Fibroblast of lung (primary cell): ENCODE results near the gene NTN1. TPM values are rescaled to one million over a fixed set of nuclear protein-coding genes. Genes with fewer than 3 reads are reported as not detected.
"Not testable (repeated sequence)": the region's sequence is repeated elsewhere in the genome, so short reads cannot be mapped to it uniquely, and the experiment has no call there.

ENCODE experiments used
- DNase-seq, 2 donors: peaks; one replicate each; pipeline versions ENCODE4 v3.0.0 to v3.0.0-alpha.2; 2010; ENCODE audit warnings: low read depth in 2 of 2
- H2AFZ ChIP-seq: 2 replicates; pipeline ENCODE4 v1.5.1; 2012; ENCODE audit warnings: low read length, control low read depth, inconsistent platforms
- H3K27ac ChIP-seq: 2 replicates; pipeline ENCODE4 v1.5.1; 2011; ENCODE audit warnings: low read length, control low read depth; ENCODE audit not compliant: insufficient read depth
- H3K27me3 ChIP-seq: 2 replicates; pipeline ENCODE4 v1.5.1; 2011; ENCODE audit warnings: mild to moderate bottlenecking, low read length; ENCODE audit not compliant: control insufficient read depth, insufficient read depth
- H3K36me3 ChIP-seq: 2 replicates; pipeline ENCODE4 v1.5.1; 2011; ENCODE audit warnings: low read length; ENCODE audit not compliant: control insufficient read depth, insufficient read depth
- H3K4me1 ChIP-seq: 2 replicates; pipeline ENCODE4 v1.5.1; 2011; ENCODE audit warnings: low read length; ENCODE audit not compliant: control insufficient read depth, insufficient read depth; ENCODE audit errors: extremely low read depth
- H3K4me2 ChIP-seq: 2 replicates; pipeline ENCODE4 v1.5.1; 2011; ENCODE audit warnings: low read length, control low read depth; ENCODE audit not compliant: insufficient read depth; ENCODE audit errors: extremely low read depth
- H3K4me3 ChIP-seq, 4 experiments: fragments of 200-600 bp in 1 of 4; sonication (generic) in 1 of 4; replicated peaks in 1 of 4; 2 replicates each; pipeline ENCODE4 v1.5.1; 2011 to 2016; ENCODE audit warnings: low read length in 4 of 4, low read depth in 3 of 4, mild to moderate bottlenecking in 3 of 4, control low read depth in 2 of 4, inconsistent platforms in 1 of 4, mixed read lengths in 1 of 4; ENCODE audit not compliant: insufficient read depth in 1 of 4; ENCODE audit errors: control extremely low read depth in 1 of 4
- H3K79me2 ChIP-seq: 2 replicates; pipeline ENCODE4 v1.5.1; 2012; ENCODE audit warnings: mild to moderate bottlenecking, low read length, inconsistent platforms; ENCODE audit not compliant: control insufficient read depth, insufficient read depth
- H3K9ac ChIP-seq: 2 replicates; pipeline ENCODE4 v1.5.1; 2011; ENCODE audit warnings: mild to moderate bottlenecking, low read length, control low read depth; ENCODE audit not compliant: insufficient read depth
- H3K9me3 ChIP-seq: 2 replicates; pipeline ENCODE4 v1.5.1; 2012; ENCODE audit warnings: low read depth, low read length; ENCODE audit not compliant: control insufficient read depth, insufficient read depth
- H4K20me1 ChIP-seq: 2 replicates; pipeline ENCODE4 v1.5.1; 2011; ENCODE audit warnings: low read length; ENCODE audit not compliant: control insufficient read depth, insufficient read depth; ENCODE audit errors: extremely low read depth
- CTCF ChIP-seq, 2 donors: IDR thresholded peaks in 1 of 2; conservative IDR thresholded peaks in 1 of 2; 1 replicate in 1 of 2; 2 replicates in 1 of 2; pipeline ENCODE4 v1.5.1; 2011 to 2012; ENCODE audit warnings: low read length in 2 of 2, control low read depth in 1 of 2, inconsistent platforms in 1 of 2, low read depth in 1 of 2, mild to moderate bottlenecking in 1 of 2
- EZH2 ChIP-seq: IDR thresholded peaks from 2 replicates; pipeline ENCODE4 v1.5.1; 2012; ENCODE audit warnings: low read length, control low read depth, mild to moderate bottlenecking; ENCODE audit errors: missing control alignments
- polyA plus RNA-seq, 2 donors: library from polyadenylated mRNA; depleted of rRNA in 1 of 2; stranded (reverse) in 1 of 2; unstranded in 1 of 2; fragments of >200 nt; gene quantifications; 2 replicates each; pipeline ENCODE4 v1.2.1, GENCODE V29; 2011 to 2012; ENCODE audit warnings: missing spikeins in 1 of 2
- total RNA-seq: library from RNA; depleted of rRNA; stranded (reverse); fragments of >200 nt; gene quantifications from 2 replicates; pipeline ENCODE4 v1.2.1, GENCODE V29; 2014

Gene NTN1
- total and polyA plus RNA-seq, 2 donors (not counting 1 experiment from before 2014, with no cell fraction given), result 0.17 to 3.1 TPM

DNA sequence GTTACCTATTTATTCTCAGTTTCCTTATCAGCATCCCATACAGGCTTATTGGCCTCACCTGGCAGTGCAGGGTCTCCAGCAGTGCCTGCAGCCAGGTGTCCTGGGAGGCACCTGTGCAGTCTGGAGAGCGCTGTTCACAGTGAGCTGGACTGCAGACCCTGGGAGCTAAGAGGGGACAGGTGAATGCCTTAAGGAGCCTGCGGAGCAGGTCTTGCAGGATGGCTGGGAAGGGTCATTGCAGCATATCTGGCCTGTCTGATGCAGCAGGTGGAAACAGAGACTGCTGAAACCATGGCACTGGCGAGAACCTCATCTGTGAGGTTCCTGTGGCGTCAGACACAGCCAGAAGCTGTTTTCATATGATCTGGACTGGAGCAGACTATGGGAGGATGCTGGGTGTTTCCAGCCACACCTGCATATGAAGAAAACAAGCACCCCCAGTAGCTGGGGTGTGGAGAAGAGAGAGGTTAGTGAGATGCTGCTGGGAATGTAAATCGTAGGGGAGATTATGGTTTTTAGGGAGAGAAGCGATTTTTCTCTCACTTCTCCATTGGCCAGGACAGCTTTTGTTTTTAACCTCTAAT lies 77.0 kb downstream of the NTN1 start:
- no peak overlapping the region for H3K4me3 ChIP-seq
- DNase-seq, result no peak
- H3K79me2 ChIP-seq, result no peaks in the 10 kb centered on the region
- no peaks in the 10 kb centered on the region for H4K20me1 ChIP-seq
- no peaks in the 10 kb centered on the region for H3K36me3 ChIP-seq
- no peak overlapping the region for H2AFZ ChIP-seq
- no peaks in the 10 kb centered on the region for H3K4me1 ChIP-seq
- H3K9ac ChIP-seq, result no peak overlapping the region
- no peak for TF ChIP-seq EZH2
- no peak for TF ChIP-seq CTCF (conservative IDR thresholded peaks at IDR 0.05 in 1 of 2, IDR thresholded peaks at IDR 0.05 in 1 of 2; ENCODE audit: low read depth in 1 of 2, low read length in 2 of 2)
- H3K27me3 ChIP-seq, result no peaks in the 10 kb centered on the region
- H3K4me2 ChIP-seq, result no peak overlapping the region
- H3K9me3 ChIP-seq, result no peaks in the 10 kb centered on the region
- no peak overlapping the region for H3K27ac ChIP-seq

DNA sequence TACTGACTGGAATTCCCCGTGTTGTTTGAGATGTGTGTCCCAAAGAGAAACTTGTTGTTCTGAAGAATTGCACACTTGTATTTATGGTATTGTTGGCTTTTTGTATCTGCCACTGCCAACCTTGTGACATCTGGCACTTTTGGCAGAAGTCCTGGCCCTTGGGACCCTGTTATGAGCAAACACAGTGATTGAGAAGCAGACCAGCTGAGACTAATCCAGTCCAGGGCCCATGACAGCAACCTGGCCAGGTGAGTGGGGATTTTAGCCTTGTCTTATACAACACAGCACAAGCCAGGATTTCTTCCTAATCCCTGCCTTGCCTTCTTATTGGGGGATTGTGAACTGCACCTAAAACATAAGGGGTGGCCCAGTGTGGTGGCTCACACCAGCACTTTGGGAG lies 80.0 kb downstream of the NTN1 start:
- no peak for DNase-seq
- no peak overlapping the region for H2AFZ ChIP-seq
- no peaks in the 10 kb centered on the region for H3K9me3 ChIP-seq
- no peaks in the 10 kb centered on the region for H3K36me3 ChIP-seq
- H3K4me3 ChIP-seq, result no peak overlapping the region
- no peak overlapping the region for H3K4me2 ChIP-seq
- no peaks in the 10 kb centered on the region for H3K79me2 ChIP-seq
- H3K9ac ChIP-seq, result no peak overlapping the region
- H3K27me3 ChIP-seq, result no peaks in the 10 kb centered on the region
- no peaks in the 10 kb centered on the region for H3K4me1 ChIP-seq
- no peak overlapping the region for H3K27ac ChIP-seq
- H4K20me1 ChIP-seq, result no peaks in the 10 kb centered on the region
- no peak for TF ChIP-seq EZH2
- no peak for TF ChIP-seq CTCF (conservative IDR thresholded peaks at IDR 0.05 in 1 of 2, IDR thresholded peaks at IDR 0.05 in 1 of 2; ENCODE audit: low read depth in 1 of 2, low read length in 2 of 2)

GRCh38 chr17:9103193-9103592 lies 81.9 kb downstream of the NTN1 start:
- H3K9me3 ChIP-seq, H2AFZ ChIP-seq, H3K27me3 ChIP-seq, H3K4me3 ChIP-seq, H3K9ac ChIP-seq, H3K36me3 ChIP-seq, H4K20me1 ChIP-seq, DNase-seq, H3K4me2 ChIP-seq, H3K79me2 ChIP-seq, H3K27ac ChIP-seq, H3K4me1 ChIP-seq: not testable (repeated sequence)
